HG02798 (cell line): ENCODE measurements around the gene SPART.

Source experiments
- ATAC-seq: cut with Tn5 transposase; IDR thresholded peaks from one replicate; pipeline ENCODE4 v1.9.1; 2021; ENCODE audit warnings: mild to moderate bottlenecking; ENCODE audit not compliant: unreplicated experiment, poor library complexity

SPART gene

DNA sequence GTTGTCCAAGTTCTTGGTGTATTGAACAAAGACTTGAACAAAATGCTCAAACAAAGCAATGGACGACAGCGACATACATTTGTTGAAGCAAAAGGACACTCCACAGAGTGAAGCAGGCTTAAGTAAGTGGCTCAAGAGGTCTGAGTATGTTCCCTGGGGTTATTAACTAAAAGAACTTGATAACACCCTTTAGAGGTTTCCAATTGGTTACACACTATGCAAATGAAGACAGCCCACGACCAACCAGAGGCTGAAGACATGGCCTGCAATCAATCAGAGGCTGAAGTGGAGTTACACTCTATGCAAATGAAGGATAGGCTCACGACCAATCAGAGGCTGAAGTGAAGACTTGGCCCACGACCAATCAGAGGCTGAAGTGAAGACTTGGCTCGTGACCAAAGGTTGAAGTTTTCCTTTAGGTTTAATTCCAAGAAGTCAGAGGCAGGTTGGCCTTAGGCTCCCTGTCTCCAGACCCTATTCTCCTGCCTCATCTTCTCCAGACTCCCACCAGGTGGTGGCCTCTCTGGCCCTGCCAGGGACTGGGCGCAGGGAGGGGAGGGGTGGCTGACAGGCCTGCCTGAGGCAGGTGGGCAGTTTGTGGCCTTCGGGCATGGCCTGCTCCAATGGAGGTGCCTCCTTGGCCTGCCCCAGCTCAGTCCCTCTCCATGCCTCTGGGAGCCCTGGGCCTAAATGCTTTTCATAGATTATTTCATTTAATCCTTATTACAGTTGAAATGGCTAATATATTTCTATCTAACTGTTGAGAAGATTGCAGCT is 86.6 kb downstream of the SPART start:
- ATAC-seq, result no peak

DNA sequence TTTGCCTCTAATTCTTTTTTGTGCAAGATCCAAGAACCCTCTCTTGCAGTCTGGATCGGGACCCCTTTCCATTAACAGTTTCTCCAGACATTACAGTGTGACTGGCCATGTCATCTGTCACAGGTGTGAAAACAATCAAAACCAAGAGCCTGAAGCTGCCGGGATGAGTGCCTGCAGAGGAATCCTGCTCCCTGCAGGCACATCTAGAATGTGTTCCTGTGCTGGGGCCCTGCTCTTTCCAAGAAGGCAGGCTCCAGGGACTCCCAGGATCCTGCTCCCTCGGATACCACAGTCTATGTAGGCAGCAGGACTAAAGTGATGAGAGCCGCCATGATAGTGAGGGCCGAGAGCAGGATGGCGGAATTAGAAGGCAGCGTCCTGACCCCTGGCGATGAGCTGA is 87.4 kb downstream of the SPART start:
- no peak for ATAC-seq
